ENCODE data around the gene UBE2E2.

Gene UBE2E2

GRCh38 chr3:23239211-23240068 lies 36.3 kb downstream of the UBE2E2 start:
- H3K4me3 ChIP-seq (ENCODE audit: low read depth, low read length), result no peak overlapping the region

DNA sequence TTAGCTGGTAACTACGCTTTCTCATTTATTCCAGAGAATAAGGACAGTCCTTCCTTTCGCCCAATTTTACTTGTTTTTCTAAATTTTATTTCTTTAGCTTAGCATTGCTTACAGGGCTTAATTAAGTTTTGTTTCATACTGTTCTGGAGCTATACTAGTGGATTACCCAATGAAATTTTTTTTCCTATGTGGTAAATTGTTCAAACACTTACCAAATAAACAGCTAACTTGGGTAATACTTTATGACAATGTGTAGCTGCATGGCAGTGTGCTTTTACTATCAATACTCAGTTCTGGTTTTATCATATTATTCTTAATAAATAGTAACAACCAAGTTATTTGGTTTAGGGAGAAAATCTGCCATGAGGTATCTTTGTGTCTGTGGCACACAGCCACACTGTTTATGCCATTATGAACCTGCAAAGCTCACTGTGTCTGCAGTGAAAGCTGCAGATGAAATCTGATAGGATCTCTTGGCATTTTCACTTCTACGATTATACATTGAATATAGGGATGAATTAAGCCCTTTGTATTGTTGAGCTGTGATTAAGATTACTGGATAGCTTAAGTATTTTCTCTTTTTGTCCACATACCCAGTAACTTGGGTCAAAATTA lies 37.2 kb downstream of the UBE2E2 start:
- H3K4me3 ChIP-seq (ENCODE audit: low read depth, low read length), result no peak overlapping the region

- H3K4me3 ChIP-seq (ENCODE audit: low read depth, low read length), result no peak overlapping the region
Observed at GRCh38 chr3:23241256-23241655, 38.1 kb downstream of the UBE2E2 start.

DNA sequence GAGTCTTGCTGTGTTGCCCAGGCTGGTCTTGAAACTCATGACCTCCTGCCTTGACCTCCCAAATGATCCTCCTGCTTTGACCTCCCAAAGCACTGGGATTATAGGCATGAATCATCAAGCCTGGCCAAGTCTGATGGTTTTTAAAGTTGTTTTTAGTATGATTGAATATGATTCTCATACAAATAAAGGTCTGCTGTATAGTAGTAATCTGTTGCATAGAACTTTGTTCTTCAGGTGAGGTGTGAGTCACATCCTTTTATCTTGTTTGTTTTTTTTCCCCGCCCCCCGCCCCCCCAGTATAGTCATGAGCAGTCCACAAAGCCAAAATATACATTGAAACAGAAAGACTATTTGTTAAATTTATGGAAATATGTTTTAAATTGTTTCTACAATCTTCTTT lies 39.0 kb downstream of the UBE2E2 start:
- no peak overlapping the region for H3K4me3 ChIP-seq (ENCODE audit: low read depth, low read length)

- no peak overlapping the region for H3K4me3 ChIP-seq (ENCODE audit: low read depth, low read length)
Observed at GRCh38 chr3:23244324-23245041, 41.4 kb downstream of the UBE2E2 start.

- H3K4me3 ChIP-seq (ENCODE audit: low read depth, low read length), result no peak overlapping the region
Observed at GRCh38 chr3:23246651-23247050, 43.5 kb downstream of the UBE2E2 start.

DNA sequence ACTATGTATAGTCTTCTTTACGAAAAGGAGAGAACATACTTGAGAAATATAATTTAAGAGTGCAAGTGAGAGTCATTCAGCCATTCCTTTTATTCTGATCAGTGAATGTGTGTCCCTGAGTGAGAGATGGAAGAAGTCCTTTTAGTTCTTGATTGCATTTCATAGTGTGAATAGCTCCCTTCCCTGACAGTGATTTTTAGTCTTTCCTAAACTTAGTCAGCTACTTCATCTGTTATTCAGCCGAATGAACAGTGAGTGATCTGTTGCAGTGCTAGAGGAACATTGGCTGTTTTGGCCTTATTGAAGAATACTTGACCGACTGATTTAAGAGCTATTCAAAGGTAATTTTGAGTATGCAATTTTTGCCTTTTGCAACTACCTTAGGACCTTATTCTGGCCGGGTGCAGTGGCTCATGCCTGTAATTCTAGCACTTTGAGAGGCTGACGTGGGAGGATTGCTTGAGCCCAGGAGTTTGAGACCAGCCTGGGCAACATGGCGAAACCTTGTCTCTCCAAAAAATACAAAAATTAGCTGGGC lies 45.5 kb downstream of the UBE2E2 start:
- H3K4me3 ChIP-seq (ENCODE audit: low read depth, low read length), result no peak overlapping the region

DNA sequence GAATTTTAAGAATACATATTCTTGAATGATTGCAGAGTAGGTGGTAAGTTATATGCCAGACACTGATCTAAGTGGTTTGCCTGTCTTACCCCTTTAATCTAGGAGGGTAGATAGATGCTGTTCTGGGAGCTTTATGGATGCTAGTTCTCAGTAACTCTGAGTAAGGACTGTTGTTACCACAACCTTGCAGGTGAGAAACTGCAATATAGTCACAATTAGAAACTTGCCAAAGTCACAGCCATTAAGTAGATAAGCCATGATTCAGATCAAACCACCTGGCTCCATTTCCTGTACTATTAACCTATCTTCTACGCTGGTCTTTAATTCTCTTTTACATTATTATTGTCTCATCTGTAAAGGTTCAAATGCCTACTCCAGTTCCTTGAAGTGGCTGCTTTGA lies 46.8 kb downstream of the UBE2E2 start:
- H3K4me3 ChIP-seq (ENCODE audit: low read depth, low read length), result no peak overlapping the region

DNA sequence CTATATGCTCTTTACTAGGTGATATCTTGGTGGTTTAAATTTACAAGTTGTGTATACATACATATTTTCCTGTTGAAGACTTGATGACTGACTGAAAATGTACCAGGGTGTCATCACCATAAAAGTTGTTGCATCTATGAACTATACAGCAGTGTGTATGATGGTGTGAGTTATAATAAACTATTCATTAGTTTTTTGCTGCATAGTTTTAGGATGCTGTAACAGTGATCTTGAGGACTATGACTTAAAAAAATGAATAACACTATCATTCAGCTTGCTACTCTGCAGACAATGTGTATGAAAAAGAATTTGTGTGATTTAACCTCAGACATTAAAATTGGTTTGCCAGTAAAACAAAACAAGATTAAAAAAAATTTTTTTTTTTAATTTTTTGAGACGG lies 49.0 kb downstream of the UBE2E2 start:
- H3K4me3 ChIP-seq (ENCODE audit: low read depth, low read length), result no peak overlapping the region

DNA sequence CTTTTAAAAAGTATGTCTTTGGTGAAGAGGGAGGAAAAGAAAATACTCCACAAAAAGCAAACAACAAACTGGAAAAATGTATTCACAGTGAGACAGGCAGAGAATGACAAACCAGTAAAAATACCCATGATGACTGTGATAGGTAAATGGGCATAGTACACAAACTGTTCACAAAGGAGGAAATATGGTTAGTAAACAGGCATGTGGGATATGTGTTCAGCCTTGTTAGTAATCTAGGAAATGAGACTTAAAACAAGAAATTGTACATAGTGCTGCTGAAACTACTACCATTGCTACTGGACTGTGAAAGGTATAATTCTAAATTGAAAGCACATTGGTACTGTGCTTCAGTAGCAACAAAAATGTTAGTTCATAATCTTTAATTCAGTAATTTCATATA lies 50.1 kb downstream of the UBE2E2 start:
- no peak overlapping the region for H3K4me3 ChIP-seq (ENCODE audit: low read depth, low read length)

DNA sequence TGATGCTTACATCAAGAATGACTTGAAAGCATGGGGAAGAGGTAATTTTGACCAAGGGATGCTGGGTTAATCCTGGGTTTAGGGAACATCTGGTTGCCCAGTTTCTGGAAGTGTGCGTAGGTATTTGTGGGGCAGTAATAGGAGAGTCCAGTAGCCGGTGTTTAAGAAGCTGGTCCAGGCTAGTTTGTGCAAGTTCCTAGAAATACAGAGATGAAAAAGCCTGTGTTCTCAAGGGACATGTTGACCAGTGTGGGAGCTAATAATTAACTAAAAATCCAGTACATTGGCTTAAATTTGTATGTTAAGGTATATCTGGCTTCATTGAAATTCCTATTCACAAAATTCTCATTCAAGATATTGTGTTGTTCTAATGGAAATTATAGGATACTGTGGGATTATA lies 51.2 kb downstream of the UBE2E2 start:
- no peak overlapping the region for H3K4me3 ChIP-seq (ENCODE audit: low read depth, low read length)

GRCh38 chr3:23254835-23255234 lies 51.7 kb downstream of the UBE2E2 start:
- H3K4me3 ChIP-seq (ENCODE audit: low read depth, low read length), result no peak overlapping the region

DNA sequence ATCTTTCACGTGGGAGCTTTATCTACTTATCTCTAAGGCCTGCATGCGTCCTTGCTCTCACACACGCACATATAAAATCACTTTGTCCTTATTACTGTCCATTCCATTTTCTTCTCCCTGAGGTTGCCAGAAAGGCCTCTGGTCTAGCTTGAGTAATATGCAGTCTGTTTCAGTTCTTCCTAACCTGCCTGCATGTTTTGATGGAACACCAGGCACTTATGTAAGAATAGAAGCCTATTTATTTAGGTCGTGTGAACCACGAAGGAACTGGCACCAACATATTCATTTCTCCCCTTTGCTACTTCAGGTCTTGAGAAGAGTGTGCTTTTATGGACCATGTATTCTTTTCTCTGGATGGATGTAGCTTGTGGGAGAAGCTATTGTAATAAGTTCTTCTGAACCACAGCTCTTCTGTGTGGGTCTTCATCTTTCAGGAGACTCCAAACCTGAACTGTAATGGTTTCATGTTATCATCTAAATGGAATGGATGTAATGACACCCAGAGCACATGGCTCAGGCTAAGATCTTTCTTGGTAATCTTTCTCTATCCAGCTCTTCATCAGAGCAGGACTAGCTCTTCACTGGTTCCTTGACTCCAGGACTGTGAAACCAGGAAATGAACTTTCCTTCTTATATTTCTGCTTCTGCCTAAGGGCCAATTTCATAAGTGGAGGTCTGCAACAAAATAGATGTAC lies 53.8 kb downstream of the UBE2E2 start:
- H3K4me3 ChIP-seq (ENCODE audit: low read depth, low read length), result no peak overlapping the region

DNA sequence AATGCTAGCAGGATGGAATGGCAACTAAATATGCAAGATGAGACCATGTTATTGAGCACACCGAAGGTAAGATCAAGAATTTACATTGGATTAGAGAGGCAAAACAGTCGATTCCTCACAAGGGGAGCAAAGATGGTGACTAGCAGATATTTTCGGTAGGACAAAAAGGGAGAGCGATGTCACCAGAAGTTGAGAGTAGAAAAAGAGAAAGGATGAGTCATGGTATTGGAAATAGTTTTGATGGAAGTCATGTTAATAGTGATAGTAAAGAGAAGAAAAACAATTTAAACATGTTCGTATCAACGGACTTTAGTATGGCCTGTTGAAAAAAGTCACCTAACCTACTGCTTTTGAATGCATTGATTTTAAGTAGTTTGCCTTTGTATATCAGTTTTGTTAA lies 55.0 kb downstream of the UBE2E2 start:
- no peak overlapping the region for H3K4me3 ChIP-seq (ENCODE audit: low read depth, low read length)

DNA sequence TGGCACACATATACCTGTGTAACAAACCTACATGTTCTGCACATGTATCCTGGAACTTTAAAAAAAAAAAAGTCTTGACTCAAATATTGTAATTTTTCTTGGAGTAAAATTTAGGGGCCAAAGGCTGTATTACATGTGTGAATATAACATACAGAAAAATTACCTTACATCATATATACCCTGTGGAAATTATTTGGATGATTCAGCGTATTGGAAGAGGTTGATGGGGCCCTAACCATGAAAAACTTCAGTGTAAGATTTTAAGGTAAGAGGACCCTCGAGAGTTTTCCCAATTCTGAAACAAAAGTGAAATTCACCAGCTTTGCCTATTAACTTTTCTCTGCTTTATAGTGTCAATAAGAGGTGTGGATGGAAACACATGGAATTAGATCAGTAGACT lies 56.4 kb downstream of the UBE2E2 start:
- H3K4me3 ChIP-seq (ENCODE audit: low read depth, low read length), result no peak overlapping the region

GRCh38 chr3:23262766-23263165 lies 59.6 kb downstream of the UBE2E2 start:
- H3K4me3 ChIP-seq (ENCODE audit: low read depth, low read length), result no peak overlapping the region

DNA sequence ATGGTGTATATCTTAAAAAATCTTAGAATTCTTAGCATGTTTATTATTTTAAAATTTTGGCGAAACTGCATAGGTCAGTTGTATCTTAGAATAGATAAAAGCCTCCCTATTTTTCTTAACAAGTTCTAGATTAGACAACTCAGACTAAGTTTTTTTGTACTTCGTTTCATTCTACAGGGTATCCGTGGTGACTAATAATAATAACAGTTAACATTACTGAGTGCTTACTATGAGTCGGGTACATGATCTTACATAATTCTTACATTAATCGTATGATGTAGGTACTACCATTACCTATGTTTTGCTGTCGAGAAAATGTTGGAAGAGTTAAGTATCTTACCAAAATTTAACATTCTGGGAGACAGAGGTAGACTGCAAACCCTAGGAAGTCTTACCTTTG lies 60.7 kb downstream of the UBE2E2 start:
- no peak overlapping the region for H3K4me3 ChIP-seq (ENCODE audit: low read depth, low read length)

DNA sequence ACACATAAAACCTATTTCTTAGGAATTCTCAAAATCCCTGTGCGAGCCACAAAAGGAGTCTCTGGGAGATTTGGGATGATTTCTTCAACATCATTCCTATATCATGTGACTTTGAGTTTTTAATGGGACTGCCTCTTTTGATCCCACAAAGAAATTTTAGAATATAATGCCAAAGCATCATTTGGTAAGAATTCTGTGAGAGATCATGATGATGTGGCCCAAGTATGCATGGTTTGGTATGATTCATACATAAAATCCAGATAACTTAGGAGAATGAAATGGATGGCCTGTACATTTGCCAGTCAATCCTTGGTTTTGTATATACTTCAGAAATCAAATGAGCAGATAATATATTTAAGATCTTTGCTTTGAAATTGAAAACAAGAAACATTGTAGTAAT lies 61.3 kb downstream of the UBE2E2 start:
- no peak overlapping the region for H3K4me3 ChIP-seq (ENCODE audit: low read depth, low read length)

- no peak overlapping the region for H3K4me3 ChIP-seq (ENCODE audit: low read depth, low read length)
Observed at GRCh38 chr3:23270423-23270822, 67.3 kb downstream of the UBE2E2 start.

DNA sequence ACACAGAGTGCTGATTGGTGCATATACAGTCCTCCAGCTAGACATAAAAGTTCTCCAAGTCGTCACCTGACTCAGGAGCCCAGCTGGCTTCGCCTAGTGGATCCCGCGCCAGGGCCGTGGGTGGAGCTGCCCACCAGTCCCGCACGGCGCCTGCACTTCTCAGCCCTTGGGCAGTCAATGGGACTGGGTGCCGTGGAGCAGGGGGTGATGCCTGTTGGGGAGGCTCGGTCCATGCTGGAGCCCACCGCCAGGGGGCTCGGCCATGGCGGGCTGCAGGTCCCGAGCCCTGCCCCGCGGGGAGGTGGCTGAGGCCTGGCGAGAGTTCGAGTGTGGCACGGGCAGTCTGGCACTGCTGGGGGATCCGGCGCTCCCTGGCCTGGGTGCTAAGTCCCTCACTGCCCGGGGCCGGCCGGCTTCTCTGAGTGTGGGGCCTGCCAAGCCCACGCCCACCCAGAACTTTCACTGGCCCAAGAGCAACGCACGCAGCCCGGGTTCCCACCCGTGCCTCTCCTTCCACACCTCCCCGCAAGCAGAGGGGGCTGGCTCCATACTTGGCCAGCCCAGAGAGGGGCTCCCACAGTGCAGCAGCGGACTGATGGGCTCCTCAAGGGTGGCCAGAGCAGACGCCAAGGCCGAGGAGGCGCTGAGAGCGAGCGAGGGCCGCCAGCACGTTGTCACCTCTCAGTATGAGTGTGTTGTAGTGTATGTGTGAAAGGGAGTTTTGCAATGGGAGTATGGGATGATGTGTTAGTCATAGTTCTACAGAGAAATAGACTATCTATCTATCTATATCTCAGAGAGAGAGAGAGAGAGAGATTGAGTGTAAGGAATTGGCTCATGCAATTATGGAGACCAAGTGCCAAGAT lies 69.0 kb downstream of the UBE2E2 start:
- no peak overlapping the region for H3K4me3 ChIP-seq (ENCODE audit: low read depth, low read length)
